PC-3 (cell line): ENCODE results near the gene PDE9A. TPM values are rescaled to one million over a fixed set of nuclear protein-coding genes. Genes with fewer than 3 reads are reported as not detected.

Experiments used
- ATAC-seq: fragments of 200-7000 bp; cut with Tn5 transposase; 2 replicates; pipeline ENCODE4 v1.9.1; 2020; ENCODE audit warnings: mild to moderate bottlenecking, moderate library complexity
- BruUV-seq: library from RNA; stranded (reverse); fragments of 400-500 nt; replicated peaks from 2 replicates; lab custom pipeline; 2021; lab: Mats Ljungman, UMichigan
- CTCF ChIA-PET: fragments of 300-600 bp; sonication (Branson Sonifier 250); formaldehyde crosslinking; loops from one replicate; lab custom pipeline; 2022; ENCODE audit warnings: antibody characterized with exemption; lab: Charles Lee
- POLR2A ChIA-PET: fragments of 300-600 bp; sonication (Branson Sonifier 250); formaldehyde crosslinking; loops from one replicate; lab custom pipeline; 2022; ENCODE audit warnings: antibody characterized with exemption; ENCODE audit not compliant: unreplicated experiment; lab: Charles Lee
- DNase-seq: peaks from one replicate; pipeline ENCODE4 v3.0.0-alpha.2; 2015
- H2AFZ ChIP-seq: fragments of 300-600 bp; sonication (generic); 2 replicates; pipeline ENCODE4 v1.6.0; 2016; ENCODE audit warnings: antibody characterized with exemption, low read length
- H3F3A ChIP-seq: fragments of 300-600 bp; sonication (generic); one replicate; pipeline ENCODE4 v1.6.0; 2017; ENCODE audit warnings: antibody characterized with exemption, low read length, control low read depth, mild to moderate bottlenecking; ENCODE audit not compliant: unreplicated experiment
- H3K27ac ChIP-seq: fragments of 300-600 bp; sonication (generic); 2 replicates; pipeline ENCODE4 v1.5.1; 2016; ENCODE audit warnings: mild to moderate bottlenecking, low read length
- H3K27me3 ChIP-seq: fragments of 300-600 bp; sonication (generic); 2 replicates; pipeline ENCODE4 v1.6.1; 2016; ENCODE audit warnings: low read length, mixed read lengths
- H3K36me3 ChIP-seq: fragments of 300-600 bp; sonication (generic); 2 replicates; pipeline ENCODE4 v1.6.1; 2016; ENCODE audit warnings: low read depth, mixed run types, low read length, mixed read lengths
- H3K4me1 ChIP-seq: fragments of 300-600 bp; sonication (generic); 2 replicates; pipeline ENCODE4 v1.5.1; 2016; ENCODE audit warnings: low read length; ENCODE audit not compliant: insufficient read depth
- H3K4me2 ChIP-seq: fragments of 300-600 bp; sonication (generic); 2 replicates; pipeline ENCODE4 v1.6.0; 2016; ENCODE audit warnings: low read length
- H3K4me3 ChIP-seq: fragments of 300-600 bp; sonication (generic); 2 replicates; pipeline ENCODE4 v1.5.1; 2016; ENCODE audit warnings: mild to moderate bottlenecking, low read length, mixed read lengths
- H3K79me2 ChIP-seq: fragments of 300-600 bp; sonication (generic); 2 replicates; pipeline ENCODE4 v1.6.1; 2017; ENCODE audit warnings: low read length, mixed read lengths
- H3K9ac ChIP-seq: fragments of 300-600 bp; sonication (generic); 2 replicates; pipeline ENCODE4 v1.6.0; 2016; ENCODE audit warnings: mild to moderate bottlenecking, low read length
- H3K9me2 ChIP-seq: fragments of 300-600 bp; sonication (generic); replicated peaks from 2 replicates; pipeline ENCODE4 v1.6.1; 2016; ENCODE audit warnings: mixed run types, low read length, mixed read lengths
- H3K9me3 ChIP-seq: fragments of 300-600 bp; sonication (generic); 2 replicates; pipeline ENCODE4 v1.6.1; 2016; ENCODE audit warnings: low read length, mixed read lengths
- H4K20me1 ChIP-seq: fragments of 300-600 bp; sonication (generic); 2 replicates; pipeline ENCODE4 v1.6.1; 2016; ENCODE audit warnings: low read length, mixed read lengths
- EZH2 ChIP-seq: fragments of 300-600 bp; sonication (generic); IDR thresholded peaks from one replicate; pipeline ENCODE4 v1.6.1; 2017; ENCODE audit warnings: antibody characterized with exemption, mild to moderate bottlenecking, low read length; ENCODE audit not compliant: unreplicated experiment
- EZH2phosphoT487 ChIP-seq: fragments of 300-600 bp; sonication (generic); IDR thresholded peaks from 2 replicates; pipeline ENCODE4 v1.6.1; 2018; ENCODE audit warnings: mild to moderate bottlenecking, antibody characterized with exemption, low read length, borderline replicate concordance
- intact Hi-C: fragments of 100-400 bp; cut with micrococcal nuclease; formaldehyde crosslinking; loops from 2 replicates; pipeline ENCODE4 v1.9.0; 2023
- total RNA-seq: library from RNA; depleted of rRNA; stranded (reverse); fragments of >200 nt; gene quantifications from 2 replicates; pipeline ENCODE4 v1.2.3, GENCODE V29; 2014
- TF ChIP-seq, protein P1 (sequence below): fragments of 300-600 bp; sonication (generic); conservative IDR thresholded peaks from 2 replicates; pipeline ENCODE4 v1.5.1; 2017; ENCODE audit warnings: antibody characterized with exemption, low read depth, mild to moderate bottlenecking, low read length

Gene PDE9A
- total RNA-seq, 1 experiment from 2014 or later, result 0.33 TPM

DNA sequence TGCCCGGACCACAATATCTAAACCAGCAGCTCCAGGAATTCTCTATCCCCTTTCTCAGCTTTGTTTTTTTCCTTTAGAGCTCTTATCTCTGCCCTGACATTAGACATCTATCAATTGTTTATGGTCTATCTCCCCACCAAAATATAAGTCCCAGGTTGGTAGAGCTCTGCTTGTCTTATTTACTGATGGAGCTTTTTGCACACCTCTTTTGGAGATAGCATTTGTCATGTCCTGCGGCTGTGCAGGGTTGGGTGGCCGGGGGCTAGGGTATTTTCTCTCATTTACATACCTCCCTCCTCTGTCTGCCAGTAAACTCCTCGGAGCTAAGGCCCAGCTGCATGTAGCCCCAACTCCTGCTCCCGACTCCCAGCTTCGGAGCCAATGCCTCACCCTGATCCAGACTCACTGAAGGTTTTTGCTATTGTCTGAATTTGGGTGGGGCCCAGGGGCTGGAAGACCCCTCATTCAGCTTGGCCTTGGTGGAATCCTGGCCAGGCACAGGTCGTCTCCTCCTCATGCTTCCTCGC, 11.1 kb upstream of the PDE9A start:
- ATAC-seq (no peak), DNase-seq (no peak)
- POLR2A ChIA-PET, result no interaction called here
- Histone ChIP-seq H3K27ac (no peak overlapping the region), H3K36me3 (no peaks in the 10 kb centered on the region), H2AFZ (no peak overlapping the region), H3K9me2 (no peaks in the 10 kb centered on the region), H3K9ac (no peak overlapping the region), H3K4me1 (no peaks in the 10 kb centered on the region), H3K79me2 (no peaks in the 10 kb centered on the region), H3F3A (no peaks in the 10 kb centered on the region), H4K20me1 (no peaks in the 10 kb centered on the region), H3K4me2 (no peak overlapping the region), H3K9me3 (no peaks in the 10 kb centered on the region), H3K27me3 (peaks cover 23% of the 10 kb centered on the region), H3K4me3 (no peak overlapping the region)
- BruUV-seq, result no TSS peak
- intact Hi-C loops, result no loop called here
- CTCF ChIA-PET, result no interaction called here
- TF ChIP-seq EZH2 (no peak), EZH2phosphoT487 (no peak)
- TF ChIP-seq, protein P1, sequence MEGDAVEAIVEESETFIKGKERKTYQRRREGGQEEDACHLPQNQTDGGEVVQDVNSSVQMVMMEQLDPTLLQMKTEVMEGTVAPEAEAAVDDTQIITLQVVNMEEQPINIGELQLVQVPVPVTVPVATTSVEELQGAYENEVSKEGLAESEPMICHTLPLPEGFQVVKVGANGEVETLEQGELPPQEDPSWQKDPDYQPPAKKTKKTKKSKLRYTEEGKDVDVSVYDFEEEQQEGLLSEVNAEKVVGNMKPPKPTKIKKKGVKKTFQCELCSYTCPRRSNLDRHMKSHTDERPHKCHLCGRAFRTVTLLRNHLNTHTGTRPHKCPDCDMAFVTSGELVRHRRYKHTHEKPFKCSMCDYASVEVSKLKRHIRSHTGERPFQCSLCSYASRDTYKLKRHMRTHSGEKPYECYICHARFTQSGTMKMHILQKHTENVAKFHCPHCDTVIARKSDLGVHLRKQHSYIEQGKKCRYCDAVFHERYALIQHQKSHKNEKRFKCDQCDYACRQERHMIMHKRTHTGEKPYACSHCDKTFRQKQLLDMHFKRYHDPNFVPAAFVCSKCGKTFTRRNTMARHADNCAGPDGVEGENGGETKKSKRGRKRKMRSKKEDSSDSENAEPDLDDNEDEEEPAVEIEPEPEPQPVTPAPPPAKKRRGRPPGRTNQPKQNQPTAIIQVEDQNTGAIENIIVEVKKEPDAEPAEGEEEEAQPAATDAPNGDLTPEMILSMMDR, result no peak

DNA sequence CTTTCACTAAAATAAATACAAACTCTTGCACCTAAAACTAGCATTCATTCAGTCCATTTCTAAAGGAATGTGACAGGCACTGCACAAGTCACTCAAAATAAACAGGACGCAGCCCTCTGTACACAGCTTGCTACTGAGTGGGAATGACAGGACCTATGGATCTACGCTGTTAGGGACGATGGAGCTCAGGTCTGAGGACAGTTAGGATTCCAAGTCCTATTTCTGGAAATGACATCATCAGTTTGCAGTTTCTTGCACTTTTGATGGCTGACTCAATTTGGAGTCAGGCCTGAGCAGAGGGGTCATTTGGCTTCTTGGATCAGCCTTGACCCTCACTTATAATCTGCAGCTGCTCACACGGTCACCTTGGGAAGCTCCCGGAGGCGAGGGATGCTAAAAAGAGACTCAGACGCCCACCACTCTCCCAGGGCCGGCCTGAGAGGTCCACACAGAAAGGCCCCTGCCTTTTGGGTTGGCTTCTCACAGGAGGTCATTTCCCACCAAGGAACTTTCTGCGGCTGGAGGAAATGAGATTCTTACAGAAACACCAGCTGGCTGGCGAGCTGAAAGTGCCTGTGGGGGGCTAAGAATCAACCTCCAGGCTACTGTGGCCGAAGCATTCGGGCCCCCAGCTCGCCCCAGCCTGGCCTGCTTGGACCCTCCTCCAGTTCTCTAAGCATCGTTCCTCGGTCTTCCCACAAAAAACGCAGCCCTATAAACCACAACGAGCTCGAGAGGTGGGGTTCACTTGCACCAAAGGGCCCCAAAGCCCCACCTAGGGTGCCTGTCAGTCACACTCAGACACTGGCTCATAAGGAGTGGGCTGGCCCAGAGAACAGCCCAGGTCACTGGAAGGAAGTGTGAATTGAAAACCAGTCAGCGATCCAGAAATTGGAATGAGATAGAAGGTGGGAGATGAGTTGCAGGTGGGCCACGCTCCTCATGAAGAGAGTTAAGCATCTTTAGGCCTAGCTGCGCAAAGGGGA, 8.9 kb upstream of the PDE9A start:
- DNase-seq, result no peak
- H3K27ac ChIP-seq, result no peak overlapping the region
- no peaks in the 10 kb centered on the region for H3K36me3 ChIP-seq
- ATAC-seq, result peak; percentile 33
- intact Hi-C loops, result no loop called here
- H3K4me3 ChIP-seq, result no peak overlapping the region
- BruUV-seq, result no TSS peak
- H3K4me2 ChIP-seq, result no peak overlapping the region
- H3K27me3 ChIP-seq, result peaks cover 23% of the 10 kb centered on the region
- no peaks in the 10 kb centered on the region for H3F3A ChIP-seq
- no peaks in the 10 kb centered on the region for H3K4me1 ChIP-seq
- H4K20me1 ChIP-seq, result no peaks in the 10 kb centered on the region
- no peaks in the 10 kb centered on the region for H3K9me3 ChIP-seq
- no peaks in the 10 kb centered on the region for H3K9me2 ChIP-seq
- TF ChIP-seq EZH2phosphoT487 (no peak), EZH2 (no peak)
- TF ChIP-seq, protein P1, result no peak
- CTCF ChIA-PET, result no interaction called here
- POLR2A ChIA-PET, result no interaction called here
- H3K9ac ChIP-seq, result no peak overlapping the region
- H2AFZ ChIP-seq, result no peak overlapping the region
- no peaks in the 10 kb centered on the region for H3K79me2 ChIP-seq
